ENCODE measurements around the gene ATF2. TPM values are rescaled to one million over a fixed set of nuclear protein-coding genes. Genes with fewer than 3 reads are reported as not detected.

ATF2 gene
- total RNA-seq, 1 experiment from 2014 or later, result 30.2 TPM

DNA sequence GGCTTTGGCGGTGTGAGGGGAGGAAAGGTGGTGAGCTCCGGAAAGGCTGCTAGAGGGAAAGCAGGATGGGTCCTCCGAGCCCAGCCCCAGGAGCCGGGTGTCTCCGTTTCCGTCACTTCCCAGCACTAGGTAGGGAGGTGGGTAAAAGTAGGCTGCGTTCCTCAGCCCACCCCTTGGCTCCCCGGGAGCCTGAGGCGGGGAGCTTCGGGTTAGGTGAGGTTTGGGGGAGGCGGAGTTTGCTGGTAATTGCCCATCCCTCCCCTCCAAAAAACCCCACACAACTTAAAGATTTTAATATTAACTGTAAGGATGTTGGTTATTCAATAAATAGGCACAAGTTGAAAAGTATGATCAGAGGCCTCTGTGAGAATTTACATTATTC lies 552 bp upstream of the ATF2 start:
- in situ Hi-C loops (cut with HindIII; ENCODE audit: low pct_unique_long_range_greater_than_20kb, low sequenced_read_pairs), result no loop called here

DNA sequence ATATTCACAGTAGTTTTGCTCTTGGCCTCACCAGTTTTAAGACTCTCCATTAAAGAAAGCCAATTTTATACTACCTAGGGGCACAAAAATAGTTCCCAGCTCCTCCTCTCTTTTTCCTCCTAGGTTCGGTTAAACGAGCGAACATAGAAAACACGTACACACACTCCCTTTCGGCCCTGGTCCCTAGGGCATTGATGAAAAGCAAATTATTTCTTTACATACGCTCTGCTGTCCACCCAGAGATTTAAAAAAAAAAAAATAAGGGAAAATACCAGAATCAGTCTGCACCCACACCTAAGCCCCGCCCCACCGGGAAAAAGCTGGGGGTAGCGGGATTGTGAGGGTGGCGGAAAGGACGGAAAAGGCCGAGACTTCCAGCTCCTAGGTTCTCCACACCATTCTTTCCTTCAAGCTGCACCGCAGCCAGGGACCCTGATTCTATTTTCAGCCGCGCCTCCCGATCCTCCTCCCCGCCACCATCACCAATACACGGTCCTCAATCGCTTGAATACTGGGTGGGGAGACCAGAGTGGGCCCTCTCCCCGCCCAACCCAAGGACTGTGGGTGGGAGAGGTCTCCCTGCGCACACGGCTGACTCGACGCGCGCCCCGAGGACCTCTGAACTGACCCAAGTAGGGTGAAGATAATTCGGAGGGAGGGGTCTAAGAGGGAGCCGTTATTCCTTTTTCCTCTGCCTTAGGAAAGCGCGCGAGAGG lies 769 bp downstream of the ATF2 start:
- peak; percentile 41 for DNase-seq (ENCODE audit: low read depth, low spot score)
- in situ Hi-C loops (cut with HindIII; ENCODE audit: low pct_unique_long_range_greater_than_20kb, low sequenced_read_pairs), result no loop called here

More for the DNA sequence above, 552 bp upstream of the ATF2 start:
- DNase-seq (ENCODE audit: low read depth, low spot score), result no peak

GRCh38 chr2:175166216-175166824 lies 1.7 kb downstream of the ATF2 start:
- DNase-seq (ENCODE audit: low read depth, low spot score), result no peak
- in situ Hi-C loops (cut with HindIII; ENCODE audit: low pct_unique_long_range_greater_than_20kb, low sequenced_read_pairs), result no loop called here

GRCh38 chr2:175164235-175164634 lies 3.8 kb downstream of the ATF2 start:
- no peak for DNase-seq (ENCODE audit: low read depth, low spot score)
- in situ Hi-C loops (cut with HindIII; ENCODE audit: low pct_unique_long_range_greater_than_20kb, low sequenced_read_pairs), result no loop called here

DNA sequence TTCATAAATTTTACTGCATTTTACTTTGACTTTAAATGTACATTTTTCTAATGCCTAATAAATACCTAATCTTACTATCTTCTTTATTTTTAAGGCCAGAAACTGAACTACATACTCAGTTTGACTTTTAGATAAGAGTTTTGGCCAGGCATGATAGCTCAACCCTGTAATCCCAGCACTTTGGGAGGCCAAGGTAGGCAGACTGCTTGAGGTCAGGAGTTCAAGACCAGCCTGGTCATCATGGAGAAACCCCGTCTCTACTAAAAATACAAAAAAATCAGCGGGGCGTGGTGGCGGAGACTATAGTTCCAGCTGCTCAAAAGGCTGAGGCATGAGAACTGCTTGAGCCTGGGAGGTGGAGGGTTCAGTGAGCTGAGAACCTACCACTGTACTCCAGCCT lies 9.1 kb downstream of the ATF2 start:
- no peak for DNase-seq (ENCODE audit: low read depth, low spot score)
- in situ Hi-C loops (cut with HindIII; ENCODE audit: low pct_unique_long_range_greater_than_20kb, low sequenced_read_pairs), result no loop called here

DNA sequence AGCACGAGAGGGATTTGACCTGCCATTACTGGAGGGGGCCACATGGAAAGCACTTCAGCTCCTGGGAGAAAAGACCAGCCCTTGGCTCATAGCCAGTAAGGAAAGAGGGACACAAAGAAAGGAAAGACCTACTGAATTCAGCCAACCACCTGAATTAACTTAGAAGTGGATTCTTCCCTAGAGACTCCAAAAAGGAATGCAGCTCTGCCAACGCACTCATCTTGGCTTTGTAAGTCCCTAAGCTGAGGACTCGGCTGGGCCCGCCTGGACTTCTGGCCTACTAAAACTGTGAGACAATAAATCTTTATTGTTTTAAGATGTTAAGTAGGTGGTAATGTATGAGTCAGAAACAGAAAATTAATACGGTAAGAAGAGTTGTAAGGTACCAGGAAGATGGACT lies 11.5 kb downstream of the ATF2 start:
- in situ Hi-C loops (cut with HindIII; ENCODE audit: low pct_unique_long_range_greater_than_20kb, low sequenced_read_pairs), result no loop called here
- no peak for DNase-seq (ENCODE audit: low read depth, low spot score)

GRCh38 chr2:175154661-175155082 lies 13.3 kb downstream of the ATF2 start:
- in situ Hi-C loops (cut with HindIII; ENCODE audit: low pct_unique_long_range_greater_than_20kb, low sequenced_read_pairs), result no loop called here
- DNase-seq (ENCODE audit: low read depth, low spot score), result no peak

- in situ Hi-C loops (cut with HindIII; ENCODE audit: low pct_unique_long_range_greater_than_20kb, low sequenced_read_pairs), result no loop called here
- DNase-seq (ENCODE audit: low read depth, low spot score), result no peak
These were observed 15.8 kb downstream of the ATF2 start for GRCh38 chr2:175152242-175152641.

DNA sequence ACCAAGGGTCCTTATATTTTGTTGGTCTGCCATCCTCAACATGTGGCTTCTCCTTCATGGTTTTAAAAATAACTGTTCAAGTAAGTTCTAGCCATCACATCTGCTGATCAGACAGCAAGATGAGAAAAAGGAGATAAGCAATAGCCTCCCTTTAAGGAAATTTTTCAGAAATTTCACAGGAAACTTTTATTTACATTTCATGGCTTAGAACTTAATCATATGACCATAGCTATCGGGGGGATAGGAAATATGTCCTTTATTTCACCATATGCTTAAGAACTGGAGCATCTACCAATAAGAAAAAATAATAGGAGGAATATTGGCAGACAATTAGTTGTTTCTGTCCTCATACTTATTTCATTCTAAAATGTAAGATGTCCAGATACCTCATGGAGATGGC lies 16.2 kb downstream of the ATF2 start:
- in situ Hi-C loops (cut with HindIII; ENCODE audit: low pct_unique_long_range_greater_than_20kb, low sequenced_read_pairs), result no loop called here
- DNase-seq (ENCODE audit: low read depth, low spot score), result no peak

DNA sequence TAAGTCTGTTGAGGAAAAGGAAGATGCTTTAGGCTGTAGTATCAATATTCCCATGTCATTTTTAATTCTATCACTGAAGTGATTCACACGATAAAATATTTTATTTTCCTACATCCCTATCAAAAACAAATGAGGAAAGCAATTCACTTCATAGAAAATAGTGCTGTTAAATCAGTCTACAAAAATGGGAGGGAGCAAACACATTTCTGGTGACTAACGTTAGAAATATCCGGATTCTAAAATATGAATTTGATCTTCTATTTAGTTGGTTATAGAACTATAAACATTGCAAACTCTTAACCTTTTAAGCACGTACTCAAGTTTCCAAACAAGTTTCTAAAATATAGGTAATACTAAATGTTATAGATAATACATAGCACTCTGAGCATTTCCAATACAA lies 20.8 kb downstream of the ATF2 start:
- in situ Hi-C loops (cut with HindIII; ENCODE audit: low pct_unique_long_range_greater_than_20kb, low sequenced_read_pairs), result no loop called here
- DNase-seq (ENCODE audit: low read depth, low spot score), result no peak

DNA sequence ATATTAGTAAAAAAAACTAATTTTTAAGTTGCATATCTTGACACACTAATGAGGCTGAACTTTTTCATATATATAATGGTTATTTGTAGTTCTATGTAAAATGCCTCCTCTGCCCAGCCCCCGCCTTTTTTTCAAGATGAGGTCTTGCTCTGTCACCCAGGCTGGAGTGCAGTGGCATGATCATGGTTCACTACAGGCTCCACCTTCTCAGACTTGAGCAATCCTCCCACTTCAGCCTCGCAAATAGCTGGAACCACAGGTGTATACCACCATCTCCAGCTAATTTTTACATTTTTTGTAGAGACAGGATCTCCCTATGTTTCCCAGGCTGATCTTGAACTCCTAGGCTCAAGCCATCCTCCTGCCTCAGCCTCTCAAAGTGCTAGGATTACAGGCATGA lies 24.3 kb downstream of the ATF2 start:
- in situ Hi-C loops (cut with HindIII; ENCODE audit: low pct_unique_long_range_greater_than_20kb, low sequenced_read_pairs), result no loop called here
- no peak for DNase-seq (ENCODE audit: low read depth, low spot score)

- no peak for DNase-seq (ENCODE audit: low read depth, low spot score)
- in situ Hi-C loops (cut with HindIII; ENCODE audit: low pct_unique_long_range_greater_than_20kb, low sequenced_read_pairs), result no loop called here
These were observed 24.8 kb downstream of the ATF2 start for GRCh38 chr2:175143191-175143590.

DNA sequence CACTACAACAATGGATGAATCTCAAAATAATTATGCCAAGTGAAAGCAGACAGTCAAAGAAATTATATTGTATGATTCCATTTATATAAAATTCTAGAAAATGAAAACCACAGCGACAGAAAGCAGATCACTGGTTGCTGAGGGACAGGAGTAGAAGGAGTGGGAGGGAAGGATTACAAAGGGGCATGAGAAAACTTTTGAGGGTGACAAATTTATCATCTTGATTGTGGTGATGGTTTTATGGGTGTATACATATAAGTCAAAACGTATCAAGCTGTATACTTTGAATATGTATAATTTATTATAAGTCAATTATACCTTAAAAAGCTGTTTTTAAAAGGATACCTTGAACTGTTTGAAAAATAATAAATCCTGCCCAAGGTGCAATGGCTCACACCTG lies 27.7 kb downstream of the ATF2 start:
- no peak for DNase-seq (ENCODE audit: low read depth, low spot score)
- in situ Hi-C loops (cut with HindIII; ENCODE audit: low pct_unique_long_range_greater_than_20kb, low sequenced_read_pairs), result no loop called here

GRCh38 chr2:175137793-175138192 lies 30.2 kb downstream of the ATF2 start:
- no peak for DNase-seq (ENCODE audit: low read depth, low spot score)

GRCh38 chr2:175136334-175137215 lies 31.4 kb downstream of the ATF2 start:
- DNase-seq (ENCODE audit: low read depth, low spot score), result no peak
- in situ Hi-C loops (cut with HindIII; ENCODE audit: low pct_unique_long_range_greater_than_20kb, low sequenced_read_pairs), result no loop called here

More at GRCh38 chr2:175137793-175138192, 30.2 kb downstream of the ATF2 start:
- in situ Hi-C loops (cut with HindIII; ENCODE audit: low pct_unique_long_range_greater_than_20kb, low sequenced_read_pairs), result no loop called here

GRCh38 chr2:175135862-175136261 lies 32.1 kb downstream of the ATF2 start:
- DNase-seq (ENCODE audit: low read depth, low spot score), result no peak
- in situ Hi-C loops (cut with HindIII; ENCODE audit: low pct_unique_long_range_greater_than_20kb, low sequenced_read_pairs), result no loop called here

DNA sequence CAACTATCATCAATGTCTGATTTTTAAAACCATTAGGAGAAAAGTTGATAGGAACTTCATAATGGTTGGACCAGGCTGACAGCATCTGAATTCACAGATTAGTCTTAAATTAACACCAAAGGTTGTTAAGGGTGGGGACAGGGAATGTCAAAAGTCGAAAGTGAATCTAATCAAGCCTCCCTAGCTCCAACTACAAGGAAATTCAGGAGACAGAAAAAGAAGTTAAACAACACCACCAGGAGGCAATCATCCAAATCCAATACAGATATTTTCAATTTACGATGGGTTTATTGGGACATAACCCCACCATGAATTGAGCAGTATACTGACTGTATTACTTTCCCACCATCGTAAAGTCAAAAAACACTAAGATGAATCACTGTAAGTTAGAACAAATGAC lies 32.8 kb downstream of the ATF2 start:
- DNase-seq (ENCODE audit: low read depth, low spot score), result peak; percentile 7
- in situ Hi-C loops (cut with HindIII; ENCODE audit: low pct_unique_long_range_greater_than_20kb, low sequenced_read_pairs), result no loop called here

GRCh38 chr2:175131252-175131651 lies 36.8 kb downstream of the ATF2 start:
- no peak for DNase-seq (ENCODE audit: low read depth, low spot score)
- in situ Hi-C loops (cut with HindIII; ENCODE audit: low pct_unique_long_range_greater_than_20kb, low sequenced_read_pairs), result no loop called here

DNA sequence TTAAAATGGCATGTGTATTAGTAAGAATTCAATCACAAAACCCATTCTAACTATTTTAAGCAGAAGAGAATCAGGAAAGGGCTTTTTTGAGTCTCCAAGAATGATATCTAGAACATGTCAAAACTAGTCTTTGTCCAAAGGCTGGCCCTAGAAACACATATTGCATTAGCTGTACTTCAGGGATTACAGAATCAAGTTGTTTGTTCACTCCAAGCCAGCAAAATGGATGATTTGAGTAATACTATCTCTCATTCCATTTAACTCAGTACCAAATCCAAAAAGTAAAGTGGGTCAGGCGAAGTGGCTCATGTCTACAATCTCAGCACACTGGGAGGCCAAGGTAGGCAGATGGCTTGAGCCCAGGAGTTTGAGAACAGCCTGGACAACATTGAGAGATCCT lies 41.3 kb downstream of the ATF2 start:
- DNase-seq (ENCODE audit: low read depth, low spot score), result no peak
- in situ Hi-C loops (cut with HindIII; ENCODE audit: low pct_unique_long_range_greater_than_20kb, low sequenced_read_pairs), result no loop called here

Data from SK-MEL-5 (cell line).